HepG2 (cell line): Measurements from ENCODE around the gene CFAP46. TPM values are rescaled to one million over a fixed set of nuclear protein-coding genes. Genes with fewer than 3 reads are reported as not detected.

ENCODE experiments used
- ATAC-seq: fragments of 200-7000 bp; cut with Tn5 transposase; 3 replicates; pipeline ENCODE4 v1.9.1; 2020; ENCODE audit warnings: mild to moderate bottlenecking, moderate library complexity
- BruUV-seq: library from RNA; stranded (reverse); fragments of 400-500 nt; replicated peaks from 2 replicates; lab custom pipeline; 2021; lab: Mats Ljungman, UMichigan
- CTCF ChIA-PET: fragments of 300-600 bp; formaldehyde crosslinking; extraction: SDS; loops from one replicate; lab custom pipeline; 2021; ENCODE audit warnings: low total read pairs, inconsistent platforms, low intra/inter-chr PET ratio; lab: Yijun Ruan, JAX
- POLR2A ChIA-PET: fragments of 350-600 bp; sonication (Branson Sonifier 250); formaldehyde crosslinking; loops from one replicate; lab custom pipeline; 2020; ENCODE audit warnings: antibody characterized with exemption, inconsistent platforms; lab: Yijun Ruan, JAX
- DNase-seq: peaks from one replicate; pipeline ENCODE4 v3.0.0-alpha.2; 2015; ENCODE audit warnings: low spot score
- FAIRE-seq: peaks from 3 replicates; lab custom pipeline; 2011; peaks lifted over from hg19 to GRCh38; lab: Jason Lieb, UNC
- H2AFZ ChIP-seq: one replicate; pipeline ENCODE4 v1.6.1; 2011; ENCODE audit warnings: low read length, inconsistent platforms
- H3K27ac ChIP-seq: fragments of 300-600 bp; 3 replicates; pipeline ENCODE4 v1.8.0; 2011; ENCODE audit warnings: mixed run types, mild to moderate bottlenecking, mixed read lengths, low read length, inconsistent platforms; ENCODE audit not compliant: insufficient read depth; ENCODE audit errors: extremely low read length
- H3K27me3 ChIP-seq, 2 experiments: fragments of 200-600 bp in 1 of 2; 2 replicates in 1 of 2; 3 replicates in 1 of 2; pipeline versions ENCODE4 v1.6.0 to v1.8.0; 2011; ENCODE audit warnings: low read length in 2 of 2, mild to moderate bottlenecking in 2 of 2, moderate library complexity in 2 of 2, inconsistent platforms in 1 of 2; ENCODE audit not compliant: insufficient read depth in 2 of 2, control insufficient read depth in 1 of 2
- H3K36me3 ChIP-seq, 2 experiments: fragments of 200-600 bp in 1 of 2; replicated peaks in 1 of 2; 2 replicates in 1 of 2; 3 replicates in 1 of 2; pipeline versions ENCODE4 v1.5.1 to v1.8.0; 2011; ENCODE audit warnings: low read length in 2 of 2, inconsistent platforms in 1 of 2; ENCODE audit not compliant: insufficient read depth in 2 of 2, control insufficient read depth in 1 of 2
- H3K4me1 ChIP-seq: 2 replicates; pipeline ENCODE4 v1.5.1; 2012; ENCODE audit warnings: low read length, inconsistent platforms; ENCODE audit not compliant: insufficient read depth
- H3K4me2 ChIP-seq: 2 replicates; pipeline ENCODE4 v1.6.0; 2011; ENCODE audit warnings: low read depth, low read length, inconsistent platforms
- H3K4me3 ChIP-seq, 3 experiments: fragments of 200-600 bp in 1 of 3; sonication (generic), shearing (Covaris generic) in 1 of 3; replicated peaks in 1 of 3; 2 replicates each; pipeline ENCODE4 v1.5.1; 2011 to 2016; ENCODE audit warnings: low read length in 3 of 3, inconsistent platforms in 2 of 3, low read depth in 2 of 3, mild to moderate bottlenecking in 2 of 3, control low read depth in 1 of 3, mixed read lengths in 1 of 3; ENCODE audit not compliant: insufficient read depth in 1 of 3
- H3K79me2 ChIP-seq: one replicate; pipeline ENCODE4 v1.6.1; 2011; ENCODE audit warnings: low read length, inconsistent platforms; ENCODE audit not compliant: insufficient read depth
- H3K9ac ChIP-seq: 2 replicates; pipeline ENCODE4 v1.6.0; 2011; ENCODE audit warnings: mild to moderate bottlenecking, low read depth, low read length, inconsistent platforms; ENCODE audit not compliant: insufficient read depth
- H3K9me3 ChIP-seq: 2 replicates; pipeline ENCODE4 v1.5.1; 2012; ENCODE audit warnings: mild to moderate bottlenecking, low read length
- H4K20me1 ChIP-seq: 2 replicates; pipeline ENCODE4 v1.6.0; 2011; ENCODE audit warnings: inconsistent platforms, mild to moderate bottlenecking, low read length, moderate library complexity; ENCODE audit not compliant: insufficient read depth
- HNF4A ChIP-seq: sonication (generic); formaldehyde crosslinking; IDR thresholded peaks from 2 replicates; pipeline ENCODE4 v1.4.0; 2020; ENCODE audit warnings: missing genetic modification reagents
- NR2F1 ChIP-seq, 2 experiments: fragments of 450-650 bp in 1 of 2; formaldehyde crosslinking in 1 of 2; IDR thresholded peaks; 2 replicates each; pipeline versions ENCODE4 v1.5.0 to v1.6.1; 2016 to 2020; ENCODE audit warnings: mild to moderate bottlenecking in 1 of 2, missing compliant biosample characterization in 1 of 2, missing genetic modification reagents in 1 of 2, moderate library complexity in 1 of 2
- ZFP1 ChIP-seq: IDR thresholded peaks from 2 replicates; pipeline ENCODE4 v1.6.1; 2016
- ZMYM4 ChIP-seq: sonication (generic); formaldehyde crosslinking; IDR thresholded peaks from 2 replicates; pipeline ENCODE4 v1.8.1; 2023; ENCODE audit warnings: mild to moderate bottlenecking, missing genetic modification reagents
- ZNF572 ChIP-seq: sonication (generic); formaldehyde crosslinking; IDR thresholded peaks from 2 replicates; pipeline ENCODE4 v1.5.1; 2020; ENCODE audit warnings: mild to moderate bottlenecking, missing genetic modification reagents
- WGBS: methylation state at CpG from one replicate; pipeline ENCODE4 v1.1.6; 2017; ENCODE audit warnings: low lambda C conversion rate; 5-methylcytosine and 5-hydroxymethylcytosine counted together
- in situ Hi-C: cut with HindIII; loops from 2 replicates; pipeline ENCODE4 v1.10.0; 2017; ENCODE audit warnings: low pct_unique_long_range_greater_than_20kb; ENCODE audit not compliant: extremely low pct_ligation_motif_present
- intact Hi-C: fragments of 100-400 bp; cut with micrococcal nuclease; formaldehyde crosslinking; loops from one replicate; pipeline ENCODE4 v1.10.0; 2022; ENCODE audit not compliant: unreplicated experiment
- polyA plus RNA-seq, 8 experiments: library from polyadenylated mRNA; depleted of rRNA in 3 of 8; stranded (reverse) in 7 of 8; unstranded in 1 of 8; fragments of >200 nt; fragmentation: Illumina TruSeq in 4 of 8; extraction: Trizol in 4 of 8; gene quantifications; 2 replicates each; pipeline versions ENCODE4 v1.2.1 to v1.2.3, GENCODE V29; 2011 to 2016; ENCODE audit warnings: low read depth in 4 of 8, missing spikeins in 1 of 8, mixed read lengths in 1 of 8; ENCODE audit not compliant: insufficient read depth in 1 of 8
- total RNA-seq, 5 experiments: library from RNA; depleted of rRNA; stranded (reverse); fragments of >200 nt; fragmentation: Illumina TruSeq; extraction: Trizol; gene quantifications; 2 replicates each; pipeline ENCODE4 v1.2.3, GENCODE V29; 2016; ENCODE audit warnings: low read depth in 1 of 5
- TF ChIP-seq, protein P1 (sequence below): conservative IDR thresholded peaks from 2 replicates; pipeline ENCODE4 v1.6.1; 2018; ENCODE audit warnings: missing genetic modification reagents
- TF ChIP-seq, protein P2 (sequence below): sonication (generic); formaldehyde crosslinking; IDR thresholded peaks from 2 replicates; pipeline ENCODE4 v1.5.0; 2020; ENCODE audit warnings: mild to moderate bottlenecking, missing genetic modification reagents, moderate library complexity
- TF ChIP-seq, protein P3 (sequence below): sonication (generic); formaldehyde crosslinking; IDR thresholded peaks from 2 replicates; pipeline ENCODE4 v1.5.1; 2020; ENCODE audit warnings: mild to moderate bottlenecking, missing genetic modification reagents, borderline replicate concordance

CFAP46 gene
- total and polyA plus RNA-seq, 2 of the 13 experiments (the other 11 are each of a cell fraction or from before 2014, with no cell fraction given), result 0.24 to 0.84 TPM

DNA sequence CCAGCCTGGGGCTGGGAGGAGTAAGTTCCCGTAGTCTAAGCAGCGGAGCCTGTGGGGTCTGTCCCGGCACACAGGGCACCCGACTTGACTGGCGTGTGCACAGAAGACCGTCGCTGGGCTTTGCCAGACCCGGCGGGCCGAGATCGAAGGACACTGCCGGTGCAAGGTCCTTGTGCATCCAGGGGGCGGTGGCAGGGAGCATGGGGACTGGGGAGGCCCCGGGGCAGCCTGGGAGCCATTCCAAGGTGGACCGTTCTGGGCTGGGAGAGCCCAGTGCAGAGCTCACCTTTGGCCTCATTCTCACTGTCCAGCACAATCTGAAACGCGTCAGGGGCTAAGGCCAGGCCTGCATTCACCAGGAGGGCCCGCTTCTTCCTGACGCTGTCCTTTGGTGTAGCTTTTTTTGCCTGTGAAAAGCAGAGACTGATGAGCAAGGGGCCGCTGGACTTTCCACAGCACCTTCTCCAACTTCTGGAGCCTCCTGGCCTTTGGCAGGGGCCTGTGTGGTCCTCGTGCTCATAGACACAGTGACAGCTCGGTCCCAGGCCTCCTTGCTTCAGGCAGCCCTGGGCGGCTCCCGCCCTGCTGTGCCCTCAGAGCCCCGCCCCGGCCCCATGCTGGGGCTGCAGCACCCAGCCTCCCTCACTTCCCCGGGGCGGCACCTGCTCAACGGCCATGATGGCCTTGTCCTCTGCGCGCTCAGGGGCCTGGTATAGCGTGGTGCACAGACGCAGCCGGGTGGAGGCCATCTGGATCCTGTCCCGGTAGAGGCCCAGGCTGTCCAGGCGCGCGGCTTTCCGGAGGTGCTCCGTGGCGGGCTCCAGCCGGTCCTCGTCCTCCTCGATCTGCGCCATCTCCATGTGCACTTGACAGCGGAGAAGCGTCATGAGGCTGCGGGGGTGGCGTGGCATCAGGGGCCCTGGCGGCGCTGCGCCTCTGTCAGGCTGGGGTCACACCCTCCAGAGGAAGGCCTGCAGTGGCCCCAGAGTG lies 20.3 kb downstream of the CFAP46 start:
- in situ Hi-C loops (no loop called here), intact Hi-C loops (no loop called here)
- Histone ChIP-seq H4K20me1 (no peaks in the 10 kb centered on the region), H3K4me3 (no peak overlapping the region), H3K4me2 (no peak overlapping the region), H3K27me3 (peaks cover 8 to 26% of the 10 kb centered on the region in 2 experiments; a peak in 4 of 5 replicates), H3K79me2 (no peaks in the 10 kb centered on the region), H3K4me1 (no peaks in the 10 kb centered on the region), H3K9ac (no peak overlapping the region), H2AFZ (no peak overlapping the region), H3K36me3 (no peaks in the 10 kb centered on the region), H3K27ac (no peak overlapping the region), H3K9me3 (no peaks in the 10 kb centered on the region)
- DNase-seq, result no peak
- ChIA-PET CTCF (no interaction called here), POLR2A (no interaction called here)
- 73% methylated on average over 18 of the region's 52 CpGs for WGBS
- TF ChIP-seq ZFP1 (CRISPR knock-in tag) (no peak), NR2F1 (CRISPR knock-in tag; IDR thresholded peaks at IDR 0.05) (no peak), ZMYM4 (CRISPR knock-in tag) (no peak), ZNF572 (CRISPR knock-in tag) (0 out of 2 replicates have a peak, but pooled peaks have one; percentile 14), HNF4A (CRISPR knock-in tag) (peak; percentile 30; the same call in 1 of the 2 replicates)
- TF ChIP-seq, protein P1, sequence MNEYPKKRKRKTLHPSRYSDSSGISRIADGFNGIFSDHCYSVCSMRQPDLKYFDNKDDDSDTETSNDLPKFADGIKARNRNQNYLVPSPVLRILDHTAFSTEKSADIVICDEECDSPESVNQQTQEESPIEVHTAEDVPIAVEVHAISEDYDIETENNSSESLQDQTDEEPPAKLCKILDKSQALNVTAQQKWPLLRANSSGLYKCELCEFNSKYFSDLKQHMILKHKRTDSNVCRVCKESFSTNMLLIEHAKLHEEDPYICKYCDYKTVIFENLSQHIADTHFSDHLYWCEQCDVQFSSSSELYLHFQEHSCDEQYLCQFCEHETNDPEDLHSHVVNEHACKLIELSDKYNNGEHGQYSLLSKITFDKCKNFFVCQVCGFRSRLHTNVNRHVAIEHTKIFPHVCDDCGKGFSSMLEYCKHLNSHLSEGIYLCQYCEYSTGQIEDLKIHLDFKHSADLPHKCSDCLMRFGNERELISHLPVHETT (CRISPR knock-in tag), result no peak
- TF ChIP-seq, protein P2, sequence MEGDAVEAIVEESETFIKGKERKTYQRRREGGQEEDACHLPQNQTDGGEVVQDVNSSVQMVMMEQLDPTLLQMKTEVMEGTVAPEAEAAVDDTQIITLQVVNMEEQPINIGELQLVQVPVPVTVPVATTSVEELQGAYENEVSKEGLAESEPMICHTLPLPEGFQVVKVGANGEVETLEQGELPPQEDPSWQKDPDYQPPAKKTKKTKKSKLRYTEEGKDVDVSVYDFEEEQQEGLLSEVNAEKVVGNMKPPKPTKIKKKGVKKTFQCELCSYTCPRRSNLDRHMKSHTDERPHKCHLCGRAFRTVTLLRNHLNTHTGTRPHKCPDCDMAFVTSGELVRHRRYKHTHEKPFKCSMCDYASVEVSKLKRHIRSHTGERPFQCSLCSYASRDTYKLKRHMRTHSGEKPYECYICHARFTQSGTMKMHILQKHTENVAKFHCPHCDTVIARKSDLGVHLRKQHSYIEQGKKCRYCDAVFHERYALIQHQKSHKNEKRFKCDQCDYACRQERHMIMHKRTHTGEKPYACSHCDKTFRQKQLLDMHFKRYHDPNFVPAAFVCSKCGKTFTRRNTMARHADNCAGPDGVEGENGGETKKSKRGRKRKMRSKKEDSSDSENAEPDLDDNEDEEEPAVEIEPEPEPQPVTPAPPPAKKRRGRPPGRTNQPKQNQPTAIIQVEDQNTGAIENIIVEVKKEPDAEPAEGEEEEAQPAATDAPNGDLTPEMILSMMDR (CRISPR knock-in tag), result 0 out of 2 replicates have a peak, but pooled peaks have one; percentile 14
- TF ChIP-seq, protein P3, sequence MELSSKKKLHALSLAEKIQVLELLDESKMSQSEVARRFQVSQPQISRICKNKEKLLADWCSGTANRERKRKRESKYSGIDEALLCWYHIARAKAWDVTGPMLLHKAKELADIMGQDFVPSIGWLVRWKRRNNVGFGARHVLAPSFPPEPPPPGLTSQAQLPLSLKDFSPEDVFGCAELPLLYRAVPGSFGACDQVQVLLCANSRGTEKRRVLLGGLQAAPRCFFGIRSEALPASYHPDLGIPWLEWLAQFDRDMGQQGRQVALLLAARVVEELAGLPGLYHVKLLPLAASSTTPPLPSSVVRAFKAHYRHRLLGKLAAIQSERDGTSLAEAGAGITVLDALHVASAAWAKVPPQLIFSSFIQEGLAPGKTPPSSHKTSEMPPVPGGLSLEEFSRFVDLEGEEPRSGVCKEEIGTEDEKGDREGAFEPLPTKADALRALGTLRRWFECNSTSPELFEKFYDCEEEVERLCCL, result no peak
- BruUV-seq, result no TSS peak
- no peak for FAIRE-seq
- peak; percentile 74 for ATAC-seq
